ENCODE data around the gene RASL11B.

Gene RASL11B

DNA sequence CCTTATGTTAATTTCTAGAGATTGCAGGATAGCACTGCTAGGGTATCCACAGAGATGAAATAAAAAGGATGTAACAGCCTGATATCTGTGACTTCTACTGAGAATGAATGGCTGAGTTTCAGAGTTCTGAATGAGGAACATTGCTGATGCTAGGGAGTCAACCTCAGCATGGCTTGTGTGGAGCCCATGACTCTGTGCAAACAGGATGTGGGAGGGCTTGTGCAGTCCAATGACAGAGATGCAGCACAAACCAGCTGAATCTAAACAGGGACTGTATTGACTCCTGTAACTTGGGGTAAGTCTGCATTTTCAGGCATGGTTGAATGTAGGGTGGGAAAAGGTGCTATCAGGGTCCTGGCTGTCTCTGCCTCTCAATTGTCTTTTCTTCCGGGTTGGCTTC is 5.3 kb upstream of the RASL11B start:
- TF ChIP-seq GATA2 (IDR thresholded peaks at IDR 0.05; ENCODE audit: low read depth, low read length): no peak
- TF ChIP-seq GATA3 (IDR thresholded peaks at IDR 0.05; ENCODE audit: low read depth, low read length): no peak

DNA sequence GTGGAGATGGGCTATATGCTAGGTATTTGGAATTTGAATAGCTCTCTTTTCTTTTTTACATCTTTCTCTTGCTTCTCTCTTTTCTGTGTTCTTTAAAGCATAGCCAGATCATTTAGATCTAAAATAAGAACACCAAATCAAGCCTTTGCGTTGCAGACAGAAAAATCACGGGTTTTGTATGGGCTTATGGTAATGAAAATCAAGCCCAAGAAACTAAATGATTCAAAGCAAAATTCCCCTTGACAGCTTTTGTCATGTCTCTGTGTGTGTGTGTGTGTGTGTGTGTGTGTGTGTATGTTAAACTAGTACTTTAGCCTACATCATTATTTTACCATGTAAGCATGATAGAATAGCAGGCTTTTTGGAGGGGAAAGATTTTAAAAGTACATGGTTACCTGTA is 1.8 kb upstream of the RASL11B start:
- TF ChIP-seq GATA2 (IDR thresholded peaks at IDR 0.05; ENCODE audit: low read depth, low read length): no peak
- no peak for TF ChIP-seq GATA3 (IDR thresholded peaks at IDR 0.05; ENCODE audit: low read depth, low read length)

DNA sequence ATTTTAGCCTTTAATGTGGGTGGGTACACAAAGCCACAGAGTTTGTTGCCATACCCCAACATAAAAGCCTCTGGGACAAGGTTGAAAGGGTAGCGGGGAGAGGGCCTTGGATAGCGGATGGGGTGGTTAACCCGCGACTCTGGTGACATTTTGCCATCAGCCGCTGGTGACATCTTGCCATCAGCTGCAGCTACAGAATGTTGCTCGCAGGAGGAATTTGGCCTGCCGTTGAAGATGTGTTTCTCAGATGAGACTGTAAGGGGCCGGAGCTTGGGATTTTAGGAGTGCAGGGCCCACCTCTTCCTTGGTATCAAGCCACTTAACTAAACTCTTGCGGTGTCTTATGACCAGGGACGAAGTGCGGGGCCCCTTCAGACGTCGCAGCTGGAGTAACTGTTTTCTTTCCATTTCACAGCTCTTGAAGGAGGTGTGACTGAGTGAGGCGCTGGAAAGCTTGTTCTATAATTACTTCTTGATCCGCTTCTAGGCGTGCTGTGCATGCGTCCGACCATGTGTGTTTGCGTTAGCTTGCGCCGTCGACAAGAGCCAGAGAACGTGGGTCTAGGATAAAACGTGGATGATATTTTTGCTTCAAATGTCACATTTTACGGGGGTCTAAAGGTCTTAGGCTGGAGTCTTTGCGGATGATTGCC is 820 bp upstream of the RASL11B start:
- TF ChIP-seq GATA3 (IDR thresholded peaks at IDR 0.05; ENCODE audit: low read depth, low read length) (no peak), GATA2 (IDR thresholded peaks at IDR 0.05; ENCODE audit: low read depth, low read length) (no peak)

DNA sequence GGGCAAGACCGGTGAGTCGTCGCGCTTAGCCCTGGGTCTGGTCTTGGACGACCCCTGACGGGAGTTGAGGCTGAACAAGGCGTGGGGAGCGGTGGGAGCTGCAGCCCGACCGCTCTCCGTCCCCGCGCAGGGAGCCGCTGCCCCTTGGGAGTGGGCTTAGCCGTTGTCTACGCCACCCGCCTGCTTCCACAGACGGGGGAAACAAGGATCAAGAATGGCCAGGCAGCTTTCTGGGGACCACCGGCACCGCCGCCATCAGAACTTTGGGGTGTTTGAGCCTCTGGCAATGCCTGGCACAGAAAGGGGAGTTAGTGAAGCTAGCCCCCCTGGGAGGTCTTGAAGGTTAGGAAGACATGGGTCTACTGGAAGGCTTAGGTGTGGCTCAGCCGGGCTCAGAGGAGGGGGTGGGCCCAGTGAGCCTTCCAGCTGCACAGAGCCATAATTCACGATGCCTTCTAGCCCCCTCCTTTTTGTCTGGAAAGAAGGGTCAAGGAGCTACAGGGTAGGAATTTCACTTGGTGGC is 583 bp downstream of the RASL11B start:
- no peak for TF ChIP-seq GATA2 (IDR thresholded peaks at IDR 0.05; ENCODE audit: low read depth, low read length)
- no peak for TF ChIP-seq GATA3 (IDR thresholded peaks at IDR 0.05; ENCODE audit: low read depth, low read length)

DNA sequence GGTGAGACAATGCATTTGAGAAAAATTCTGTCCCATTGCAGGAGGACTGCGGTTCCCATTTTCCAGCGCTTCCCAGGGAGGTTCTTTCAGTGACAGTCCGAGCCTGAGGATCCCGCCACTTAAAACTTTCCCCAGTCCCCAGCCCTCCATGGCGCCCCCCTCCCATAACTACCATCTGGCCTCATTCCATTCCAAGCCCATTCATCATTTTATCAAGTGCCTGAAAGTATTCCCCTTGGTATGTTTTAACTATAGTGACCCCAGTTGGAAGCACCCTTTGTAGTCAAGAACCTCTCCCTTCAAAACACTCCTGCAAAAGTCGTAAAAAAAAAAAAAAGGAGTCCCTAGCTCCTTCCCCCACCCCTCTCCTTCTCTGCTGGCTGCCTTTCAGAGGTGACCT is 1.2 kb downstream of the RASL11B start:
- no peak for TF ChIP-seq GATA2 (IDR thresholded peaks at IDR 0.05; ENCODE audit: low read depth, low read length)

DNA sequence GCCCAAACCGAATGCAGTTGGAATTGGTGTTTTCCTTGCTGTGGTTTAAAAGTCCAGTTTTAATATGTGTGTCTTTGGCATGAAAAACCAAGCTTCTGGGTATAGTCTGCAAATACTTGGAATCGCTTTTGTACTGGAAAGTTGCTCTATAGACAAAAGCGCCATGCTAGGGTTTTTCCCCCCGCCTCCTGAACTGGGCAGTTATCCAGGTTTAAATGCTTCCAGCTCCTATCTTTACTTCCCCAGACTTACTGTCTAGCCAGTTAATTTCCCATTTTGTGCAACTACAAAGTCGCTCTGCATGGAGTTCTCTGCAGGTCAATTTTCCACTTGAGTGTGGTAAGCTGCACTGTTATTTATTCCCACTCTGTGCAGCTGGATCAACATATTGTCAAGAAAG is 2.7 kb downstream of the RASL11B start:
- TF ChIP-seq GATA3 (IDR thresholded peaks at IDR 0.05; ENCODE audit: low read depth, low read length) (no peak), GATA2 (IDR thresholded peaks at IDR 0.05; ENCODE audit: low read depth, low read length) (0 out of 2 replicates have a peak, but pooled peaks have one; percentile 16)

DNA sequence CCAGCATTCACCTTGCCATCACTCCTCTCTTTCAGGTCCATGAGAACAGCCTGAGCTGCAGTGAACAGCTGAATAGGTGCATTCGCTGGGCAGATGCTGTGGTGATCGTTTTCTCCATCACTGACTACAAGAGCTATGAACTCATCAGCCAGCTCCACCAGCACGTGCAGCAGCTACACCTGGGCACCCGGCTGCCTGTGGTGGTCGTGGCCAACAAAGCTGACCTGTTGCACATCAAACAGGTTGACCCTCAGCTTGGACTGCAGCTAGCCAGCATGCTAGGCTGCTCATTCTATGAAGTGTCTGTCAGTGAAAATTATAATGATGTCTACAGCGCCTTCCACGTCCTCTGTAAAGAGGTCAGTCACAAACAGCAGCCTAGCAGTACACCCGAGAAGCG is 3.2 kb downstream of the RASL11B start:
- TF ChIP-seq GATA3 (IDR thresholded peaks at IDR 0.05; ENCODE audit: low read depth, low read length) (no peak), GATA2 (IDR thresholded peaks at IDR 0.05; ENCODE audit: low read depth, low read length) (no peak)

DNA sequence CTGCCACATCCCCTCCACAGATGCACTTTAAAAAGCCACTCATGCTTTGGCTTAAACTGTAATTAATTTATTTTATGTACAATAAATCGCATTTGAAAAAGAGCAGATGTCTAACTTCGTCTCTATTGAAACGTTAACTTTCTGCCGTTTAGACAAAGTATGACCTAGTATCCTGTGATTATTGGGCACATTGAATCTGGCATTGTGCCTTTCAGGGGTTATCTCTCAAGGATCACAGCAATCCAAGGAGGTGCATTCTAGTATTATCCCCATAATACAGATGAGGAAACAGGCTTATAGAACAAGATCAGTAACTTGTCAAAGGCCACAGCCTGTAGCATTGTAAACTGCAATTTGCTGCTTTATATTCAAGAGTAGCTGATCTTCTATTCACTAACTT is 4.6 kb downstream of the RASL11B start:
- TF ChIP-seq GATA2 (IDR thresholded peaks at IDR 0.05; ENCODE audit: low read depth, low read length) (peak; percentile 59), GATA3 (IDR thresholded peaks at IDR 0.05; ENCODE audit: low read depth, low read length) (0 out of 2 replicates have a peak, but pooled peaks have one; percentile 27)

DNA sequence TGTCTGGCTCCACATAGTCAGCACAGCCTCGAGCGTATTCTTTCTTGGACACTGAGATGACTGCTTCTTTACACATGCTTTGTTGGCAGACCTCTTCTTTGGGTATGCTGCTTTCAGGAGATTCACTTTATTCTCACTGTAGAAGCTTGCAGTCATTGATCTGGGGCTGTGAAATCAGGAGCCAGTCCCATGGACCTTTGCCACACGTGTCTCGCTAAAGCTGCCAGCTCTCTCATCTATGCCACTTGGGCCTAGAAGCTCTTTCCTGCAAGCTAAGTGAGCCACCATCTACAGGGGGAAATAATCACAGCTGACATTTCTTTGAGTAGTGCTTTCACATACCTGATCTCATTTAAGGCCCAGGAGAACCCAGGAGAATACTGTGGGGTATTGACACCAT is 5.0 kb downstream of the RASL11B start:
- no peak for TF ChIP-seq GATA3 (IDR thresholded peaks at IDR 0.05; ENCODE audit: low read depth, low read length)
- TF ChIP-seq GATA2 (IDR thresholded peaks at IDR 0.05; ENCODE audit: low read depth, low read length): no peak

DNA sequence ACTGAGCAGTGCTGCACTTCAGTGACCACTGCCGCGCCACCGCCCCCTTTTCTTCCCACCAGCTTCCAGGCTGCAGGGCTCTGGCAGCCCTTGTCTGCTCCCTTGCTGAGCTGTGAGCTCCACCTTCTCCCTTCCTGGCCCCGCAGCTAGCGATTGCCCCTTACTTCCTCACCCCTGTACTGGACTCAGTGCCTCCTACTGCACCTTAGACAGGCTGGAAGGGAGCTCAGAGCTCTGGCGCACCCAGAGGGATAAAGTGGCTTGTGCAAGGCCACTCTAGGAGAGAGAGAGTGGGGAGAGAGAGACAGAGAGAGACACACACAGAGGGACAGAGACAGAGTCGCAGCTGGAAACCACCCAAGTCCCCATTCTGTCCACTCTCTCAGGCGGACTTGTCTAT is 6.0 kb downstream of the RASL11B start:
- no peak for TF ChIP-seq GATA2 (IDR thresholded peaks at IDR 0.05; ENCODE audit: low read depth, low read length)
- no peak for TF ChIP-seq GATA3 (IDR thresholded peaks at IDR 0.05; ENCODE audit: low read depth, low read length)

DNA sequence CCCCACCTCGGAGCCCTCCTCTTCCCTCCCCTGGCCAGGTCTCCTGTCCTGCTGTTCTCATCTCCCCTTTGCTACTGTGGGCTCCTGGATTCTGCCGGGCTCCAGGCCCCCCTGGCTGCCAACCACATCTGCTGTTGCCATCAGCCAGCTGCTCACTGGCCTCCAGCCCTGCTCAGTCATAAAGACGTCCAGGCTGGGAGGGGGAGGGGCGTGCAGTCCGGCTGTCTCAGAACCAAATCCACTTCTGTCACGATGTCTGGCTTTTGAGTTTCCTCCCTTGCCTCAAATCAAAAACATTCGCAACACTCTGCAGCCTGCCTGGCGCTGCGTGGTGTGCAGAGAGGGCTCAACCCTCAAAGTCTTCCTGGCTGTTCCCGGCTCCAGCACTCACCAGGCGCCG is 7.1 kb downstream of the RASL11B start:
- TF ChIP-seq GATA3 (IDR thresholded peaks at IDR 0.05; ENCODE audit: low read depth, low read length): 0 out of 2 replicates have a peak, but pooled peaks have one; percentile 47
- TF ChIP-seq GATA2 (IDR thresholded peaks at IDR 0.05; ENCODE audit: low read depth, low read length): peak; percentile 92

DNA sequence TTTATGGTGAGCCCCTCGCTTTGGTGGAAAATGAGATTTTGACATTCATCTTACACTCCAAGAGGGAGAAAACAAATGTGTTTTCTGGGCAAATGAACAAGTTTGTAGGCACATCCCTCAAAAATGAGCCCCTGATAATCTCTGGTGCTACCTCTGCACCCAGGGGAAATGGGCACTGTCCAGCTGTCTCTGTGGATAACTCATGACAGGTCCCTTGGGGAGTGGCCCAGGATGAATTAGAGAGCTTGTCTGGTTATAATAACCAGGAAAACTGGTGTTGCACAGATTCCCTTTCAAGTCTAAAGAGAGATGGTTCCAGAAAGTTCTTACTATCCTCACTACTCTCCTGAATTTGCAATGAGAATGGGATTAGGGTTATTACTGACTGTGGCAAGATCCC is 7.5 kb downstream of the RASL11B start:
- TF ChIP-seq GATA2 (IDR thresholded peaks at IDR 0.05; ENCODE audit: low read depth, low read length) (no peak), GATA3 (IDR thresholded peaks at IDR 0.05; ENCODE audit: low read depth, low read length) (no peak)

DNA sequence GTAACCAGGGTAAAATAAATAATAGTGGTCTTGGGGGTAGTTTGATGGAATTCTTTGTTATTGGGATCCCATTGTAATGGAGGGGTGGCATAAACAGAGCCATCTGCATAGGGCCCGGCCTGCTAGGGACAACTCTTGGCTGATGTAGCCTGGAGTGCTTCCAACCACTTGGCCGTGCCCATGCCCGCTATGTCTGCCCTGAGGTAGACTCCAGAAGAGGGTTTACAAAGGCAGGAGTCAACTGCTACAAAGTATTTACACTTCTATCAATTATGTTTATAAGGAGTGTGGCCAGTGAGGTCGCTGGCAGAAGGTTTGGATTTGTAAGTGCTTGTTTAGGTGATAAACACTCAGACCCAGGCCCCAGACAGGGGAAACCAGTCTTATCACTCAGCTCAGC is 8.1 kb downstream of the RASL11B start:
- TF ChIP-seq GATA3 (IDR thresholded peaks at IDR 0.05; ENCODE audit: low read depth, low read length) (no peak), GATA2 (IDR thresholded peaks at IDR 0.05; ENCODE audit: low read depth, low read length) (no peak)

DNA sequence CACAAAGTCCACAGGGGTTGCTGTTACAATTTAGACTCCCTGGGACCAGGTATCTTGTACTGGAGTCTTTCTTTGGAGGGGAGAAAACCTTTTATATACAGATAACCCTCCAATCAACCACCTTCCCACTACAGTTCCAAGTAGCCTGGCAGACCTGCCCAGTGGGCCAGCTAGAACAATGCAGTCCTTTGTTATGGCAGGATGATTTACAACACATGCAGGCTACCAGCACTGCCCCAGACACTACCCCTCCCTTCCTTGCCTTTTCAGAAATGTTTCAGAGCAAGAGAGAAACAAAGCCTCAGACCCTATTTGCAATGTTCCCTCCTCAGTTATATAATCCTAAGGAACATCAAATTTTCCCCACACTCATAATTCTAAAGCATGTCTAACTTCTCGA is 11.1 kb downstream of the RASL11B start:
- no peak for TF ChIP-seq GATA2 (IDR thresholded peaks at IDR 0.05; ENCODE audit: low read depth, low read length)
- no peak for TF ChIP-seq GATA3 (IDR thresholded peaks at IDR 0.05; ENCODE audit: low read depth, low read length)

DNA sequence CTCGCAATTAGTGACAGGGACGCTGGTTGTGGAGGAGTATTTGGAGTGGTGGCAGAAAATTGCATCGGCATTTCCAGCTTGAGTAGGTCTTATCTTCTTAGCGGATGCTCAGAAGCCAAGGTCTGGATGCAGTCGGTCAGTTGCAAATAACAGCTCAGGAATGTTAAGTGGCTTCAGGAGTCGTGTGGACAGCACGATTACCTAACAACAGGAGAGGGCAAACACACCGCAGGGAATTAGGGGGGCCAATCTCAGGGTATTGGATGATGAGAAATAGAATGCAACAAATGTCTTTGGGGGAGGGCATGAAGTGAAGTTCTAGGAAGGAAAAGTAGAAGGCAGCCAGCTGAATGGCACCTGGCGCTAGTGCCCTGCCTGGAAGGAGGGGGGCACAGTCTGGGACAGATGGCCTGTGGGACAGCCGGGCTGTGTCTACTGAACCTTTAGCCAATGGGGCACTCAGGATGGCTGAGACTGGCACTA is 11.8 kb downstream of the RASL11B start:
- TF ChIP-seq GATA3 (IDR thresholded peaks at IDR 0.05; ENCODE audit: low read depth, low read length) (no peak), GATA2 (IDR thresholded peaks at IDR 0.05; ENCODE audit: low read depth, low read length) (no peak)
